SK-N-SH (cell line): ENCODE measurements around the gene THADA. TPM values are rescaled to one million over a fixed set of nuclear protein-coding genes. Genes with fewer than 3 reads are reported as not detected.

Source experiments
- CTCF ChIA-PET: fragments of 300-600, 350-600 bp; formaldehyde crosslinking; extraction: SDS; loops from one replicate; lab custom pipeline; 2021; lab: Yijun Ruan, JAX
- POLR2A ChIA-PET: fragments of 350-600 bp; sonication (Branson Sonifier 250); formaldehyde crosslinking; extraction: SDS; loops from one replicate; lab custom pipeline; 2020; ENCODE audit warnings: antibody characterized with exemption, inconsistent platforms; lab: Yijun Ruan, JAX
- DNase-seq: peaks from one replicate; pipeline ENCODE4 v3.0.0; 2012
- H2AFZ ChIP-seq: fragments of 200-600 bp; sonication (generic); 2 replicates; pipeline ENCODE4 v1.8.1; 2016; ENCODE audit warnings: antibody characterized with exemption, mild to moderate bottlenecking, low read depth
- H3F3A ChIP-seq: fragments of 200-600 bp; sonication (generic); replicated peaks from 2 replicates; pipeline ENCODE3; 2016; ENCODE audit warnings: antibody characterized with exemption, mild to moderate bottlenecking; ENCODE audit not compliant: insufficient read depth
- H3K27ac ChIP-seq, 2 experiments: fragments of 200-500 bp in 1 of 2; fragments of 200-600 bp in 1 of 2; sonication (Bioruptor generic) in 1 of 2; sonication (generic), shearing (Covaris generic) in 1 of 2; 2 replicates each; pipeline versions ENCODE4 v1.5.1 to v1.6.1; 2014 to 2016; ENCODE audit warnings: low read depth in 2 of 2, inconsistent platforms in 1 of 2, low read length in 1 of 2, mild to moderate bottlenecking in 1 of 2, mixed read lengths in 1 of 2
- H3K27me3 ChIP-seq: fragments of 200-600 bp; sonication (generic), shearing (Covaris generic); 2 replicates; pipeline ENCODE4 v1.6.1; 2016; ENCODE audit warnings: mixed run types; ENCODE audit not compliant: insufficient read depth
- H3K36me3 ChIP-seq, 2 experiments: fragments of 200-500 bp in 1 of 2; fragments of 200-600 bp in 1 of 2; sonication (Bioruptor generic) in 1 of 2; sonication (generic) in 1 of 2; replicated peaks in 1 of 2; 2 replicates each; pipeline versions ENCODE3 to v1.5.1; 2014 to 2016; ENCODE audit warnings: low read length in 1 of 2, mild to moderate bottlenecking in 1 of 2; ENCODE audit not compliant: insufficient read depth in 2 of 2, control insufficient read depth in 1 of 2
- H3K4me1 ChIP-seq, 2 experiments: fragments of 200-500 bp in 1 of 2; fragments of 200-600 bp in 1 of 2; sonication (Bioruptor generic) in 1 of 2; sonication (generic), shearing (Covaris generic) in 1 of 2; 2 replicates each; pipeline versions ENCODE4 v1.5.1 to v1.6.1; 2014 to 2016; ENCODE audit warnings: low read depth in 1 of 2, low read length in 1 of 2, mixed run types in 1 of 2; ENCODE audit not compliant: insufficient read depth in 2 of 2, control insufficient read depth in 1 of 2
- H3K4me2 ChIP-seq: fragments of 200-600 bp; sonication (generic), shearing (Covaris generic); 2 replicates; pipeline ENCODE4 v1.6.1; 2017; ENCODE audit warnings: mixed run types
- H3K4me3 ChIP-seq, 2 experiments: fragments of 200-500 bp in 1 of 2; fragments of 200-600 bp in 1 of 2; sonication (Bioruptor generic) in 1 of 2; sonication (generic), shearing (Covaris generic) in 1 of 2; 2 replicates each; pipeline versions ENCODE4 v1.5.1 to v1.8.1; 2014 to 2016; ENCODE audit warnings: low read depth in 2 of 2, inconsistent platforms in 1 of 2, low read length in 1 of 2, mild to moderate bottlenecking in 1 of 2, mixed read lengths in 1 of 2, moderate library complexity in 1 of 2
- H3K79me2 ChIP-seq: fragments of 200-600 bp; sonication (generic); 2 replicates; pipeline ENCODE4 v1.8.1; 2017; ENCODE audit warnings: mild to moderate bottlenecking; ENCODE audit not compliant: insufficient read depth
- H3K9ac ChIP-seq: fragments of 200-600 bp; sonication (generic); 2 replicates; pipeline ENCODE4 v1.6.1; 2017; ENCODE audit warnings: mixed run types
- H3K9me2 ChIP-seq: fragments of 200-600 bp; sonication (generic); 2 replicates; pipeline ENCODE4 v1.6.1; 2017; ENCODE audit warnings: mixed run types
- H3K9me3 ChIP-seq: fragments of 200-600 bp; sonication (generic); 2 replicates; pipeline ENCODE4 v1.6.1; 2017; ENCODE audit warnings: mixed run types, mild to moderate bottlenecking, moderate library complexity
- H4K20me1 ChIP-seq: fragments of 200-600 bp; sonication (generic); 2 replicates; pipeline ENCODE4 v1.6.1; 2017; ENCODE audit warnings: mild to moderate bottlenecking, mixed run types; ENCODE audit not compliant: insufficient read depth
- CHD2 ChIP-seq: fragments of 150-350 bp; IDR thresholded peaks from 2 replicates; pipeline ENCODE4 v1.6.1; 2018; ENCODE audit warnings: low read length; ENCODE audit not compliant: partially characterized antibody
- ELF1 ChIP-seq: IDR thresholded peaks from 2 replicates; pipeline ENCODE4 v1.4.0; 2012
- EP300 ChIP-seq, 2 experiments: IDR thresholded peaks; 2 replicates each; pipeline versions ENCODE4 v1.4.0 to v1.6.1; 2012; ENCODE audit warnings: borderline replicate concordance in 1 of 2, low read depth in 1 of 2, low read length in 1 of 2
- EZH2phosphoT487 ChIP-seq: fragments of 200-600 bp; sonication (generic); IDR thresholded peaks from 2 replicates; pipeline ENCODE4 v1.6.1; 2017; ENCODE audit warnings: low read depth, mixed run types, mild to moderate bottlenecking, antibody characterized with exemption, moderate library complexity, borderline replicate concordance
- FOSL2 ChIP-seq: IDR thresholded peaks from 2 replicates; pipeline ENCODE4 v1.4.0; 2012; ENCODE audit warnings: low read depth, mild to moderate bottlenecking, moderate library complexity, borderline replicate concordance
- FOXJ3 ChIP-seq: sonication (generic); formaldehyde crosslinking; IDR thresholded peaks from 2 replicates; pipeline ENCODE4 v1.5.1; 2020; ENCODE audit warnings: mild to moderate bottlenecking, missing genetic modification reagents
- GABPA ChIP-seq: IDR thresholded peaks from 2 replicates; pipeline ENCODE4 v1.4.0; 2012; ENCODE audit warnings: low read depth, mild to moderate bottlenecking
- GATA2 ChIP-seq: sonication (generic); formaldehyde crosslinking; IDR thresholded peaks from 2 replicates; pipeline ENCODE4 v1.5.0; 2020; ENCODE audit warnings: mild to moderate bottlenecking, missing genetic modification reagents
- IRF3 ChIP-seq: fragments of 150-350 bp; IDR thresholded peaks from 2 replicates; pipeline ENCODE4 v1.6.1; 2016; ENCODE audit warnings: mild to moderate bottlenecking, low read depth, low read length
- MXI1 ChIP-seq: IDR thresholded peaks from 2 replicates; pipeline ENCODE4 v1.6.1; 2012; ENCODE audit warnings: mild to moderate bottlenecking, low read depth, low read length, improper control_type of control experiment
- NFIC ChIP-seq: IDR thresholded peaks from 2 replicates; pipeline ENCODE4 v1.4.0; 2012; ENCODE audit warnings: borderline replicate concordance
- NRF1 ChIP-seq: IDR thresholded peaks from 2 replicates; pipeline ENCODE4 v1.6.1; 2012; ENCODE audit warnings: low read depth, mild to moderate bottlenecking, low read length
- POLR2AphosphoS5 ChIP-seq: IDR thresholded peaks from 2 replicates; pipeline ENCODE4 v1.6.1; 2012; ENCODE audit warnings: low read depth, low read length
- RAD21 ChIP-seq: IDR thresholded peaks from 2 replicates; pipeline ENCODE4 v1.6.1; 2012; ENCODE audit warnings: mild to moderate bottlenecking, low read length
- RCOR1 ChIP-seq: fragments of 150-350 bp; IDR thresholded peaks from 2 replicates; pipeline ENCODE4 v1.6.1; 2017; ENCODE audit warnings: antibody characterized with exemption, low read length
- REST ChIP-seq: IDR thresholded peaks from 2 replicates; pipeline ENCODE4 v1.6.1; 2012; ENCODE audit warnings: mild to moderate bottlenecking, low read depth, low read length, moderate library complexity
- RFX5 ChIP-seq: IDR thresholded peaks from 2 replicates; pipeline ENCODE4 v1.6.1; 2012; ENCODE audit warnings: mild to moderate bottlenecking, improper control_type of control experiment, low read length
- SIN3A ChIP-seq: IDR thresholded peaks from 2 replicates; pipeline ENCODE4 v1.6.1; 2012; ENCODE audit warnings: low read depth, mild to moderate bottlenecking, low read length, moderate library complexity, borderline replicate concordance
- SMC3 ChIP-seq: IDR thresholded peaks from 2 replicates; pipeline ENCODE4 v1.6.1; 2012; ENCODE audit warnings: low read depth, low read length, improper control_type of control experiment
- TCF12 ChIP-seq: IDR thresholded peaks from 2 replicates; pipeline ENCODE4 v1.4.0; 2012
- TEAD4 ChIP-seq: IDR thresholded peaks from 2 replicates; pipeline ENCODE4 v1.4.0; 2012; ENCODE audit warnings: mild to moderate bottlenecking, borderline replicate concordance; ENCODE audit not compliant: insufficient read depth
- USF1 ChIP-seq: IDR thresholded peaks from 2 replicates; pipeline ENCODE4 v1.4.0; 2012; ENCODE audit warnings: low read depth, borderline replicate concordance
- USF2 ChIP-seq: fragments of 150-350 bp; IDR thresholded peaks from 2 replicates; pipeline ENCODE4 v1.6.1; 2017; ENCODE audit warnings: antibody characterized with exemption, low read length, low read depth, borderline replicate concordance
- YY1 ChIP-seq: IDR thresholded peaks from 2 replicates; pipeline ENCODE4 v1.4.0; 2012; ENCODE audit warnings: low read depth, mild to moderate bottlenecking
- ZBTB33 ChIP-seq: IDR thresholded peaks from 2 replicates; pipeline ENCODE4 v1.4.0; 2012; ENCODE audit warnings: low read depth, borderline replicate concordance
- WGBS: methylation state at CpG from one replicate; pipeline ENCODE4 v1.1.6; 2017; ENCODE audit warnings: low lambda C conversion rate; 5-methylcytosine and 5-hydroxymethylcytosine counted together
- polyA plus RNA-seq, 3 experiments: library from polyadenylated mRNA; depleted of rRNA; stranded (reverse); fragments of >200 nt; gene quantifications; 2 replicates each; pipeline ENCODE4 v1.2.3, GENCODE V29; 2012

THADA gene
- polyA plus RNA-seq, 1 of the 3 experiments (the other 2 are of a cell fraction) = 25.6 TPM

- no peaks in the 10 kb centered on the region for H3K36me3 ChIP-seq
- no peaks in the 10 kb centered on the region for H4K20me1 ChIP-seq
- peaks cover 51 to 86% of the 10 kb centered on the region in 2 experiments for H3K4me1 ChIP-seq
- H3K27me3 ChIP-seq = no peaks in the 10 kb centered on the region
- peak overlapping the region; percentile 27; the same call in 1 of the 2 replicates for H3K4me2 ChIP-seq
- CTCF ChIA-PET = interaction anchor here (0.7 to 9.9 kb wide), 22 partner anchors 9 to 139 kb away, joined by 3 to 70 read pairs (median 4); no protein-coding TSS in a partner anchor
- peak; percentile 75 for DNase-seq
- peak overlapping the region; percentile 76 to 100 for H3K27ac ChIP-seq
- H3K9me3 ChIP-seq = no peaks in the 10 kb centered on the region
- TF ChIP-seq TCF12 = 0 out of 2 replicates have a peak, but pooled peaks have one; percentile 6
- TF ChIP-seq GABPA = no peak
- no peak for TF ChIP-seq CHD2
- TF ChIP-seq REST = no peak
- TF ChIP-seq MXI1 = peak; percentile 56; the same call in 1 of the 2 replicates
- no peak for TF ChIP-seq NRF1
- no peak for TF ChIP-seq FOSL2
- no peak for TF ChIP-seq USF2
- peak; percentile 55; the same call in 1 of the 2 replicates for TF ChIP-seq FOXJ3 (CRISPR knock-in tag)
- TF ChIP-seq GATA2 = no peak; the same call in 1 of the 2 replicates
- TF ChIP-seq EP300 (IDR thresholded peaks at IDR 0.05; ENCODE audit: borderline replicate concordance in 1 of 2, low read depth in 1 of 2, low read length in 1 of 2) = peak in 1 of 2 experiments; percentile 4; a peak in 1 of 4 replicates
- TF ChIP-seq SMC3 = no peak
- no peak for TF ChIP-seq YY1
- TF ChIP-seq POLR2AphosphoS5 = no peak
- TF ChIP-seq ELF1 = no peak
- TF ChIP-seq RFX5 = no peak
- no peak for TF ChIP-seq TEAD4
- TF ChIP-seq USF1 = no peak
- 0 out of 2 replicates have a peak, but pooled peaks have one; percentile 11 for TF ChIP-seq RCOR1
- no peak for TF ChIP-seq NFIC
- 0 out of 2 replicates have a peak, but pooled peaks have one; percentile 19 for TF ChIP-seq SIN3A
- TF ChIP-seq EZH2phosphoT487 = no peak
- TF ChIP-seq IRF3 = no peak
- TF ChIP-seq RAD21 = peak; percentile 66
- TF ChIP-seq ZBTB33 = no peak
- TF ChIP-seq, all 33 proteins: peak for 7
- Histone ChIP-seq H3K79me2 (no peaks in the 10 kb centered on the region), H3F3A (peaks cover 19% of the 10 kb centered on the region), H3K9me2 (no peaks in the 10 kb centered on the region), H3K4me3 (no peak overlapping the region), H3K9ac (no peak overlapping the region), H2AFZ (no peak overlapping the region)
- WGBS = 34% methylated on average over 5 of the region's 5 CpGs
- POLR2A ChIA-PET = interaction anchor here (0.6 to 4.0 kb wide), 10 partner anchors 10 to 370 kb away, joined by 3 to 19 read pairs (median 4); partner anchors contain the start of gene ZFP36L2
Observed at GRCh38 chr2:43345391-43345813, 250.4 kb downstream of the THADA start.
